H1 (cell line): ENCODE results near the gene TRIM65. TPM values are rescaled to one million over a fixed set of nuclear protein-coding genes. Genes with fewer than 3 reads are reported as not detected.

Experiments
- CTCF ChIA-PET: fragments of 300-600 bp; sonication (Branson Sonifier 250); formaldehyde crosslinking; loops from one replicate; lab custom pipeline; 2021; ENCODE audit not compliant: partially characterized antibody; lab: Charles Lee
- POLR2A ChIA-PET: fragments of 300-600 bp; sonication (Branson Sonifier 250); formaldehyde crosslinking; loops from one replicate; lab custom pipeline; 2021; ENCODE audit warnings: inconsistent platforms; ENCODE audit not compliant: partially characterized antibody; lab: Charles Lee
- DNase-seq, 2 experiments: peaks; one replicate each; pipeline versions ENCODE4 v3.0.0 to v3.0.0-alpha.2; 2010 to 2022; ENCODE audit warnings: low spot score in 2 of 2, low read depth in 1 of 2, mixed read lengths in 1 of 2
- FAIRE-seq: peaks from 2 replicates; lab custom pipeline; 2011; peaks lifted over from hg19 to GRCh38; lab: Jason Lieb, UNC
- H2AFZ ChIP-seq: 2 replicates; pipeline ENCODE4 v1.8.1; 2012; ENCODE audit warnings: low read length, inconsistent platforms
- H2AK5ac ChIP-seq: 2 replicates; pipeline ENCODE4 v1.6.1; 2013; ENCODE audit warnings: low read depth, low read length
- H2BK120ac ChIP-seq: replicated peaks from 2 replicates; pipeline ENCODE3; 2013; ENCODE audit warnings: low read depth, low read length, inconsistent platforms
- H2BK12ac ChIP-seq: 2 replicates; pipeline ENCODE4 v1.6.1; 2013; ENCODE audit warnings: low read depth, low read length
- H2BK15ac ChIP-seq: 2 replicates; pipeline ENCODE4 v1.6.1; 2013; ENCODE audit warnings: low read length
- H2BK20ac ChIP-seq: 2 replicates; pipeline ENCODE4 v1.6.1; 2013; ENCODE audit warnings: low read length
- H2BK5ac ChIP-seq: 2 replicates; pipeline ENCODE4 v1.6.1; 2013; ENCODE audit warnings: low read depth, low read length
- H3K14ac ChIP-seq: 2 replicates; pipeline ENCODE4 v1.6.1; 2013; ENCODE audit warnings: inconsistent platforms; ENCODE audit not compliant: insufficient read length
- H3K18ac ChIP-seq: 2 replicates; pipeline ENCODE4 v1.6.1; 2013; ENCODE audit warnings: low read length; ENCODE audit errors: extremely low read depth
- H3K23ac ChIP-seq: 2 replicates; pipeline ENCODE4 v1.6.1; 2013; ENCODE audit warnings: inconsistent platforms; ENCODE audit not compliant: insufficient read length
- H3K23me2 ChIP-seq: 2 replicates; pipeline ENCODE4 v1.6.1; 2013; ENCODE audit warnings: low read depth, low read length
- H3K27ac ChIP-seq: 2 replicates; pipeline ENCODE4 v1.6.1; 2011; ENCODE audit warnings: low read depth, low read length, inconsistent platforms
- H3K27me3 ChIP-seq, 4 experiments: replicated peaks in 1 of 4; 1 replicate in 1 of 4; 2 replicates in 3 of 4; pipeline versions ENCODE4 v1.6.1 to v1.8.1; 2011 to 2013; ENCODE audit warnings: low read length in 3 of 4, mild to moderate bottlenecking in 3 of 4, inconsistent platforms in 2 of 4, mixed read lengths in 2 of 4, moderate library complexity in 1 of 4; ENCODE audit not compliant: control insufficient read depth in 3 of 4, insufficient read depth in 3 of 4; ENCODE audit errors: extremely low read depth in 1 of 4
- H3K36me3 ChIP-seq, 4 experiments: 2 replicates each; pipeline versions ENCODE4 v1.6.1 to v1.8.1; 2011 to 2013; ENCODE audit warnings: mild to moderate bottlenecking in 4 of 4, low read length in 3 of 4, moderate library complexity in 2 of 4, control low read depth in 1 of 4, inconsistent platforms in 1 of 4; ENCODE audit not compliant: insufficient read depth in 4 of 4, control insufficient read depth in 2 of 4
- H3K4ac ChIP-seq: replicated peaks from 2 replicates; pipeline ENCODE3; 2013; ENCODE audit warnings: low read length, low read depth, mixed read lengths, inconsistent platforms; ENCODE audit not compliant: insufficient read length
- H3K4me1 ChIP-seq, 4 experiments: replicated peaks in 1 of 4; 1 replicate in 1 of 4; 2 replicates in 3 of 4; pipeline versions ENCODE4 v1.6.1 to v1.8.1; 2011 to 2013; ENCODE audit warnings: low read length in 3 of 4, inconsistent platforms in 2 of 4, mixed read lengths in 1 of 4; ENCODE audit not compliant: insufficient read depth in 4 of 4, control insufficient read depth in 3 of 4
- H3K4me2 ChIP-seq, 2 experiments: 2 replicates each; pipeline versions ENCODE4 v1.6.1 to v1.8.1; 2011 to 2013; ENCODE audit warnings: low read depth in 2 of 2, low read length in 2 of 2, control low read depth in 1 of 2, inconsistent platforms in 1 of 2, mild to moderate bottlenecking in 1 of 2; ENCODE audit not compliant: insufficient read depth in 1 of 2
- H3K4me3 ChIP-seq, 4 experiments: fragments of 200-600, 300-600 bp in 1 of 4; sonication (generic), shearing (Covaris generic), sonication (Bioruptor Twin) in 1 of 4; 2 replicates each; pipeline versions ENCODE4 v1.5.1 to v1.8.1; 2011 to 2016; ENCODE audit warnings: low read length in 4 of 4, low read depth in 3 of 4, control low read depth in 2 of 4, inconsistent platforms in 2 of 4, mild to moderate bottlenecking in 2 of 4, mixed read lengths in 1 of 4, moderate library complexity in 1 of 4; ENCODE audit not compliant: insufficient read depth in 2 of 4; ENCODE audit errors: extremely low read depth in 1 of 4
- H3K56ac ChIP-seq: replicated peaks from 2 replicates; pipeline ENCODE3; 2013; ENCODE audit warnings: low read depth, mild to moderate bottlenecking, mixed read lengths, low read length, inconsistent platforms; ENCODE audit not compliant: insufficient read length
- H3K79me1 ChIP-seq: 2 replicates; pipeline ENCODE4 v1.6.1; 2013; ENCODE audit warnings: low read depth, low read length, control low read depth
- H3K79me2 ChIP-seq, 2 experiments: 2 replicates each; pipeline versions ENCODE4 v1.6.1 to v1.8.1; 2012 to 2013; ENCODE audit warnings: low read length in 2 of 2, mild to moderate bottlenecking in 2 of 2, inconsistent platforms in 1 of 2; ENCODE audit not compliant: insufficient read depth in 2 of 2, control insufficient read depth in 1 of 2
- H3K9ac ChIP-seq, 4 experiments: replicated peaks in 1 of 4; 1 replicate in 1 of 4; 2 replicates in 3 of 4; pipeline versions ENCODE4 v1.6.1 to v1.8.1; 2011 to 2013; ENCODE audit warnings: low read depth in 3 of 4, low read length in 3 of 4, control low read depth in 2 of 4, mild to moderate bottlenecking in 2 of 4, moderate library complexity in 2 of 4, inconsistent platforms in 1 of 4; ENCODE audit errors: extremely low read depth in 1 of 4
- H3K9me3 ChIP-seq, 2 experiments: 2 replicates each; pipeline versions ENCODE4 v1.6.1 to v1.8.1; 2012 to 2013; ENCODE audit warnings: mild to moderate bottlenecking in 2 of 2, moderate library complexity in 2 of 2, control low read depth in 1 of 2, inconsistent platforms in 1 of 2, low read depth in 1 of 2, low read length in 1 of 2, mixed read lengths in 1 of 2; ENCODE audit not compliant: insufficient read depth in 2 of 2
- H4K20me1 ChIP-seq, 2 experiments: replicated peaks in 1 of 2; 2 replicates each; pipeline versions ENCODE3 to v1.8.1; 2011 to 2013; ENCODE audit warnings: inconsistent platforms in 2 of 2, low read length in 2 of 2, mild to moderate bottlenecking in 1 of 2; ENCODE audit not compliant: insufficient read depth in 2 of 2, control insufficient read depth in 1 of 2
- H4K5ac ChIP-seq: 2 replicates; pipeline ENCODE4 v1.6.1; 2013; ENCODE audit warnings: low read length, low read depth, mixed read lengths, inconsistent platforms; ENCODE audit not compliant: insufficient read length
- H4K8ac ChIP-seq: 2 replicates; pipeline ENCODE4 v1.8.0; 2013; ENCODE audit warnings: mild to moderate bottlenecking, moderate library complexity, low read length, inconsistent platforms; ENCODE audit not compliant: insufficient read depth; ENCODE audit errors: extremely low read depth
- H4K91ac ChIP-seq: replicated peaks from 2 replicates; pipeline ENCODE3; 2013; ENCODE audit warnings: low read length, mixed read lengths, inconsistent platforms; ENCODE audit not compliant: insufficient read length
- ASH2L ChIP-seq: fragments of 200-600, 300-600 bp; sonication (generic); IDR thresholded peaks from one replicate; pipeline ENCODE4 v1.7.1; 2017; ENCODE audit warnings: low read length
- EGR1 ChIP-seq: IDR thresholded peaks from 2 replicates; pipeline ENCODE4 v1.6.1; 2011; ENCODE audit warnings: low read depth, low read length, borderline replicate concordance
- EP300 ChIP-seq, 2 experiments: IDR thresholded peaks; 1 replicate in 1 of 2; 2 replicates in 1 of 2; pipeline ENCODE4 v1.6.1; 2011 to 2012; ENCODE audit warnings: low read depth in 2 of 2, low read length in 2 of 2, mild to moderate bottlenecking in 2 of 2, borderline replicate concordance in 1 of 2, inconsistent platforms in 1 of 2, moderate library complexity in 1 of 2
- EZH2 ChIP-seq: fragments of 200-600 bp; sonication (generic); IDR thresholded peaks from 2 replicates; pipeline ENCODE4 v1.7.1; 2012; ENCODE audit warnings: low read depth, mild to moderate bottlenecking, moderate library complexity, low read length, inconsistent platforms; ENCODE audit not compliant: severe bottlenecking
- HDAC6 ChIP-seq: IDR thresholded peaks from one replicate; pipeline ENCODE4 v1.7.1; 2012; ENCODE audit warnings: low read depth, mild to moderate bottlenecking, inconsistent platforms, low read length, moderate library complexity
- KDM4A ChIP-seq: IDR thresholded peaks from one replicate; pipeline ENCODE4 v1.7.1; 2012; ENCODE audit warnings: low read depth, mild to moderate bottlenecking, moderate library complexity, low read length, inconsistent platforms; ENCODE audit not compliant: severe bottlenecking
- KDM5A ChIP-seq: fragments of 200-600 bp; IDR thresholded peaks from 2 replicates; pipeline ENCODE4 v1.7.1; 2012; ENCODE audit warnings: mild to moderate bottlenecking, low read length, inconsistent platforms, mixed read lengths
- SP4 ChIP-seq: IDR thresholded peaks from 2 replicates; pipeline ENCODE4 v1.6.1; 2012; ENCODE audit warnings: low read length, inconsistent platforms
- TAF1 ChIP-seq: IDR thresholded peaks from 2 replicates; pipeline ENCODE4 v1.6.1; 2011; ENCODE audit warnings: mild to moderate bottlenecking, low read depth, low read length
- WGBS, 2 experiments: shearing (Covaris generic) in 1 of 2; methylation state at CpG; one replicate each; pipeline versions ENCODE4 v1.1.6 to v1.1.7; 2013 to 2015; ENCODE audit warnings: low lambda C conversion rate in 2 of 2, mixed read lengths in 2 of 2, inconsistent platforms in 1 of 2, low coverage in 1 of 2, missing lambda C conversion rate in 1 of 2; ENCODE audit not compliant: insufficient replicate concordance in 2 of 2, insufficient coverage in 1 of 2, insufficient read length in 1 of 2; ENCODE audit errors: extremely low coverage in 1 of 2, missing lambda C conversion rate in 1 of 2; 5-methylcytosine and 5-hydroxymethylcytosine counted together
- polyA plus RNA-seq, 7 experiments: library from polyadenylated mRNA; depleted of rRNA in 3 of 7; stranded (reverse) in 5 of 7; unstranded in 2 of 7; fragments of >200 nt in 5 of 7; fragments of 200-250 nt in 2 of 7; gene quantifications; 1 replicate in 5 of 7; 2 replicates in 1 of 7; 4 replicates in 1 of 7; pipeline versions ENCODE4 v1.2.1 to v1.2.3, GENCODE V29; 2011 to 2013; ENCODE audit warnings: missing spikeins in 2 of 7, mixed read lengths in 2 of 7
- total RNA-seq: library from RNA; stranded (reverse); fragmentation: NEBNext Ultra II Directional; extraction: Animal tissue kit (Norgen Biotek cat#: 25700); gene quantifications from 2 replicates; pipeline ENCODE4 v1.2.1, GENCODE V29; 2021
- TF ChIP-seq, protein P1 (sequence below): IDR thresholded peaks from 2 replicates; pipeline ENCODE4 v1.6.1; 2012; ENCODE audit warnings: inconsistent platforms
- TF ChIP-seq, protein P2 (sequence below): IDR thresholded peaks from 2 replicates; pipeline ENCODE4 v1.6.1; 2011; ENCODE audit warnings: low read length, improper control_type of control experiment

The TRIM65 gene
- total and polyA plus RNA-seq, 2 of the 8 experiments (the other 6 are each of a cell fraction or from before 2014, with no cell fraction given): 21.2 to 48.6 TPM

DNA sequence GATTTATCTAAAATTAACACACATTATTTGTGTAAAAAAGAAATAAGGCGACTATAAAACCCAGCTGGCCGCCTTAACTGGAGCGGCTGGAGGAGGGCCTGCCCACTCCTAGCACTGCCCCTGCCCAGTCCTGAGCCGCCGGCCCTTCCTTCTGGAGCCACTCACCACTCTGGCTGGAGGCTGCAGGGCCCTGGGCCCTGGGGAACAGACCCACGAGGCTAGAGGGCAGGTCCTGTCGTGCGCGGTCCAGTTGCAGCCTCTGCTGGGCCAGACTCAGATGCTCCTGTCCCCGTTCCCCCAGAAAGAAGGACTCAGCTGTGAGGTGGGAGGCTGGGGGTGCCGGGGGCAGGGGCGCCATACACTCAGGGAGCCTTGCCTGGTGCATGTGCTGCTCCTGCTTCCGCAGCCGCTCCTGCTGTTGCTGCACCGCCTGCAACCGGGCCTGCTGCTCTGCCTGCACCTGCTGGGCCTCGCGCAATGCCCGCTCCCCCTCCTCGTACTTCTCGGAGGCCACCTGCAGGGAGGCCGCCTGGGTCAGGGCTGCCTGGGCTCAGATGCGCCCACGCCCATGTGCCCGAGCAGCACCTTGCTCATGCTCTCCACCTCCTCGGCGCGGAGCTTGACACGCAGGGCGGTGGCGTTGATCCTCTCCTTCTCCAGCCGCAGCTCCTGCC is 16.9 kb upstream of the TRIM65 start:
- no peak overlapping the region for H2BK15ac ChIP-seq
- no peak overlapping the region for H4K91ac ChIP-seq
- H4K20me1 ChIP-seq: no peaks in the 10 kb centered on the region
- H3K56ac ChIP-seq: no peak overlapping the region
- H3K23me2 ChIP-seq: no peaks in the 10 kb centered on the region
- 92% methylated on average over 29 of the region's 32 CpGs; no CpG with 5 or more reads in 1 of the 2 experiments for WGBS, 2 experiments
- H3K36me3 ChIP-seq: peaks cover 0 to 3% (median 0%) of the 10 kb centered on the region in 4 experiments; a peak in 1 of 8 replicates
- H3K14ac ChIP-seq: no peak overlapping the region
- no peak overlapping the region for H3K4me3 ChIP-seq
- no peak overlapping the region for H2BK120ac ChIP-seq
- H3K79me1 ChIP-seq: no peaks in the 10 kb centered on the region
- H2BK20ac ChIP-seq: no peak overlapping the region
- H3K23ac ChIP-seq: no peak overlapping the region
- no peak overlapping the region for H2BK12ac ChIP-seq
- H2BK5ac ChIP-seq: no peak overlapping the region
- ChIA-PET POLR2A (interaction anchor here (1.6 to 2.9 kb wide), 2 partner anchors 8 to 12 kb away, joined by 5 to 13 read pairs; partner anchors contain the start of gene MRPL38), CTCF (interaction anchor here (1.4 to 51.3 kb wide), 5 partner anchors 8 to 95 kb away, joined by 3 to 885 read pairs (median 9); partner anchors contain the start of genes CDK3 and MRPL38)
- H4K5ac ChIP-seq: no peak overlapping the region
- H3K27ac ChIP-seq: no peak overlapping the region
- H3K79me2 ChIP-seq: no peaks in the 10 kb centered on the region
- H2AK5ac ChIP-seq: no peak overlapping the region
- H3K4me1 ChIP-seq: no peaks in the 10 kb centered on the region; a peak in 2 of 7 replicates
- no peak overlapping the region for H3K18ac ChIP-seq
- no peak overlapping the region for H3K9ac ChIP-seq
- H3K4me2 ChIP-seq: no peak overlapping the region
- no peaks in the 10 kb centered on the region for H3K9me3 ChIP-seq
- FAIRE-seq: no peak
- no peak for DNase-seq
- H4K8ac ChIP-seq: no peak overlapping the region
- no peaks in the 10 kb centered on the region for H3K27me3 ChIP-seq
- no peak overlapping the region for H3K4ac ChIP-seq
- no peak overlapping the region for H2AFZ ChIP-seq
- TF ChIP-seq KDM4A: no peak
- no peak for TF ChIP-seq EZH2
- TF ChIP-seq, protein P1, sequence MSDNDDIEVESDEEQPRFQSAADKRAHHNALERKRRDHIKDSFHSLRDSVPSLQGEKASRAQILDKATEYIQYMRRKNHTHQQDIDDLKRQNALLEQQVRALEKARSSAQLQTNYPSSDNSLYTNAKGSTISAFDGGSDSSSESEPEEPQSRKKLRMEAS: no peak
- no peak for TF ChIP-seq KDM5A
- TF ChIP-seq, protein P2, sequence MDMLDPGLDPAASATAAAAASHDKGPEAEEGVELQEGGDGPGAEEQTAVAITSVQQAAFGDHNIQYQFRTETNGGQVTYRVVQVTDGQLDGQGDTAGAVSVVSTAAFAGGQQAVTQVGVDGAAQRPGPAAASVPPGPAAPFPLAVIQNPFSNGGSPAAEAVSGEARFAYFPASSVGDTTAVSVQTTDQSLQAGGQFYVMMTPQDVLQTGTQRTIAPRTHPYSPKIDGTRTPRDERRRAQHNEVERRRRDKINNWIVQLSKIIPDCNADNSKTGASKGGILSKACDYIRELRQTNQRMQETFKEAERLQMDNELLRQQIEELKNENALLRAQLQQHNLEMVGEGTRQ: no peak
- TF ChIP-seq EGR1: no peak
- no peak for TF ChIP-seq HDAC6
- no peak for TF ChIP-seq TAF1
- no peak for TF ChIP-seq ASH2L
- TF ChIP-seq EP300 (IDR thresholded peaks at IDR 0.05; ENCODE audit: borderline replicate concordance in 1 of 2, low read depth in 2 of 2, low read length in 2 of 2): no peak
- TF ChIP-seq SP4: no peak
